Astrocyte (in vitro differentiated cells and primary cell): ENCODE data around the gene FOXP3.

Experiments
- EZH2 ChIP-seq: IDR thresholded peaks from 2 replicates; pipeline ENCODE4 v1.6.1; 2012; ENCODE audit warnings: mild to moderate bottlenecking, low read length, inconsistent platforms; ENCODE audit not compliant: insufficient read depth
- TF ChIP-seq, protein P1 (sequence below): IDR thresholded peaks from 2 replicates; pipeline ENCODE4 v1.5.1; 2011; ENCODE audit warnings: low read depth, mild to moderate bottlenecking, inconsistent platforms, low read length, moderate library complexity; ENCODE audit not compliant: insufficient read depth

DNA sequence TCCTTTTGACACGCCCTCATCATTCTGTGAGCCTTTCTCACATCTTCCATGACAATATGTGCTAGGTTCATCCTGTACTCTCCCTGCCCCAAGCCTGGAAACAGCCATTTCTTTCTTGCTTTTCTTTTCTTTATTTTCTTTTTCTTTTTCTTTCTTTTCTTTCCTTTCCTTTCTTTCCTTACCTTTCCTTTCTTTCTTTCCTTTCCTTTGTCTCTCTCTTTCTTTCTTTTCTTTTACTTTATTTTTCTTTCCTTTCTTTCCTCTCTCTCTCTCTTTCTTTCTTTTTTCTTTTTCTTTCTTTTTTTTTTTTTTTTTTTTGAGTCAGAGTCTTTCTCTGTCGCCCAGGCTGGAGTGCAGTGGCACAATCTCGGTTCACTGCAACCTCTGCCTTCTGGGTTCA lies 19.7 kb upstream of the FOXP3 start:
- TF ChIP-seq, protein P1, sequence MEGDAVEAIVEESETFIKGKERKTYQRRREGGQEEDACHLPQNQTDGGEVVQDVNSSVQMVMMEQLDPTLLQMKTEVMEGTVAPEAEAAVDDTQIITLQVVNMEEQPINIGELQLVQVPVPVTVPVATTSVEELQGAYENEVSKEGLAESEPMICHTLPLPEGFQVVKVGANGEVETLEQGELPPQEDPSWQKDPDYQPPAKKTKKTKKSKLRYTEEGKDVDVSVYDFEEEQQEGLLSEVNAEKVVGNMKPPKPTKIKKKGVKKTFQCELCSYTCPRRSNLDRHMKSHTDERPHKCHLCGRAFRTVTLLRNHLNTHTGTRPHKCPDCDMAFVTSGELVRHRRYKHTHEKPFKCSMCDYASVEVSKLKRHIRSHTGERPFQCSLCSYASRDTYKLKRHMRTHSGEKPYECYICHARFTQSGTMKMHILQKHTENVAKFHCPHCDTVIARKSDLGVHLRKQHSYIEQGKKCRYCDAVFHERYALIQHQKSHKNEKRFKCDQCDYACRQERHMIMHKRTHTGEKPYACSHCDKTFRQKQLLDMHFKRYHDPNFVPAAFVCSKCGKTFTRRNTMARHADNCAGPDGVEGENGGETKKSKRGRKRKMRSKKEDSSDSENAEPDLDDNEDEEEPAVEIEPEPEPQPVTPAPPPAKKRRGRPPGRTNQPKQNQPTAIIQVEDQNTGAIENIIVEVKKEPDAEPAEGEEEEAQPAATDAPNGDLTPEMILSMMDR = no peak
- TF ChIP-seq EZH2 = no peak
